Measurements from ENCODE around the gene LHX2.

- TF ChIP-seq CTCF (conservative IDR thresholded peaks at IDR 0.05; ENCODE audit: low read depth, low read length) = no peak
- no peak for TF ChIP-seq EZH2 (IDR thresholded peaks at IDR 0.05; ENCODE audit: borderline replicate concordance, low read depth, low read length, poor library complexity, severe bottlenecking)
These were observed 66.5 kb downstream of the LHX2 start for GRCh38 chr9:124077915-124078572.
